AG09309 (cell line): ENCODE measurements around the gene CNTNAP5.

Experiments
- DNase-seq: peaks from one replicate; pipeline ENCODE4 v3.0.0-alpha.2; 2010; ENCODE audit warnings: low read depth
- H3K4me3 ChIP-seq: 2 replicates; pipeline ENCODE4 v1.5.1; 2011; ENCODE audit warnings: mild to moderate bottlenecking, low read depth, low read length, moderate library complexity; ENCODE audit not compliant: control insufficient read depth
- CTCF ChIP-seq: IDR thresholded peaks from 2 replicates; pipeline ENCODE4 v1.5.1; 2011; ENCODE audit warnings: mild to moderate bottlenecking, low read depth, low read length, inconsistent platforms; ENCODE audit not compliant: insufficient read depth, control insufficient read depth; ENCODE audit errors: missing control alignments

The CNTNAP5 gene

GRCh38 chr2:124610141-124610540, 585.1 kb downstream of the CNTNAP5 start:
- no peak for TF ChIP-seq CTCF
- DNase-seq: no peak
- H3K4me3 ChIP-seq: no peak overlapping the region

- H3K4me3 ChIP-seq: no peak overlapping the region
- TF ChIP-seq CTCF: no peak
- DNase-seq: no peak
Measured at GRCh38 chr2:124610866-124611265, 585.8 kb downstream of the CNTNAP5 start.

GRCh38 chr2:124623560-124623959, 598.5 kb downstream of the CNTNAP5 start:
- TF ChIP-seq CTCF: no peak
- H3K4me3 ChIP-seq: no peak overlapping the region
- DNase-seq: no peak

- no peak overlapping the region for H3K4me3 ChIP-seq
- no peak for DNase-seq
- TF ChIP-seq CTCF: no peak
Measured at GRCh38 chr2:124625561-124625960, 600.5 kb downstream of the CNTNAP5 start.

- no peak for TF ChIP-seq CTCF
- H3K4me3 ChIP-seq: no peak overlapping the region
- no peak for DNase-seq
Measured at GRCh38 chr2:124626993-124627392, 601.9 kb downstream of the CNTNAP5 start.

- TF ChIP-seq CTCF: no peak
- DNase-seq: no peak
- no peak overlapping the region for H3K4me3 ChIP-seq
Measured at GRCh38 chr2:124633812-124634211, 608.7 kb downstream of the CNTNAP5 start.

DNA sequence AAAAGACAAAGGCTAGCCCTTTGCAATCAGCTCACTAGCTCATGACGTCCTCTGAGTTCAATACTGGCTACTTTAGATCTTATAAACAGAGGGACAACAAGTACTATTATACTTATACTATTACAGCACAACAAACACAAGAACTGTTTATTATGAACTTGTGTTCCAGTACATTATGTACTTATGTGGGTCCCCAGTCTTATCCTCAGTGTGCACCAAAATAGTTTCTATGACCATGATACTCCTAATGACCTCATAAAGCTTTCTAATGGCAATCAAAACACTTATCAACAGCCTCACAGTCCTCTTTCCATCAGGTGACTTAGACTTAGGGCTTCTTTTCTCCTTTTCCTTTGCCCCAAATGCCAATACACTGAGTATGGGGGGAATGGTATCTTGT, 614.4 kb downstream of the CNTNAP5 start:
- H3K4me3 ChIP-seq: no peak overlapping the region
- no peak for TF ChIP-seq CTCF
- DNase-seq: no peak
